Stimulated activated CD4-positive, alpha-beta T cell treated with anti-CD3 and anti-CD28 coated beads, Interleukin-12 subunit alpha, Interleukin-12 subunit beta, amount 100 ng/mL, for 48 hours (primary cell): ENCODE measurements around the gene MAGEA11.
"Not testable (repeated sequence)": the region's sequence is repeated elsewhere in the genome, so short reads cannot be mapped to it uniquely, and the experiment has no call there.

Source experiments
- DNase-seq, 3 donors: peaks; one replicate each; pipeline ENCODE4 v3.0.0-alpha.2; 2020; ENCODE audit warnings: low read depth in 2 of 3, low spot score in 1 of 3

MAGEA11 gene

GRCh38 chrX:149711545-149712236, at the start of gene MAGEA11:
MAGEA11 (plus strand) TSS chrX:149712060; CDS start chrX:149713160, 1,100 bp downstream.
- no peak for DNase-seq

DNA sequence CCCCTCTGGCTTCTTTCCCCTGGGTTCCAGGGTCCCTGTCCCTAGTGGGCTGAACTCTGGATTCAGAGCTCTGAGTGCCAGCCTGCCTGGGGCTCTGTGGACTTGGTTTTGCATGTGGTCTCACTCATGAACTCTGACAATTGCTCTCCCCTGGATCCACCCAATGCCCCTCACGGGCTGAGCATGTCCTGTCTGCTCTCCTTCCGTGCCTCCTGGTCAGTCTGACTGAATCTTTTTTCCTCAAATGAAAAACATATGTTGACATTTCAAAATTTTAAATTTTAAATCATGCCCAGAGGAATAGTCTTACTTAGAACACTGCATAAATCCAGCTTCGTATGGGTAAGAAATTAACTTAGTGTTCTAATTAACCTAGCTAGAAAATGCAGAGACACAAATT, 36.8 kb upstream of the MAGEA11 start:
- not testable (repeated sequence) for DNase-seq

- not testable (repeated sequence) for DNase-seq
These were observed 36.3 kb upstream of the MAGEA11 start for GRCh38 chrX:149675554-149675953.

DNA sequence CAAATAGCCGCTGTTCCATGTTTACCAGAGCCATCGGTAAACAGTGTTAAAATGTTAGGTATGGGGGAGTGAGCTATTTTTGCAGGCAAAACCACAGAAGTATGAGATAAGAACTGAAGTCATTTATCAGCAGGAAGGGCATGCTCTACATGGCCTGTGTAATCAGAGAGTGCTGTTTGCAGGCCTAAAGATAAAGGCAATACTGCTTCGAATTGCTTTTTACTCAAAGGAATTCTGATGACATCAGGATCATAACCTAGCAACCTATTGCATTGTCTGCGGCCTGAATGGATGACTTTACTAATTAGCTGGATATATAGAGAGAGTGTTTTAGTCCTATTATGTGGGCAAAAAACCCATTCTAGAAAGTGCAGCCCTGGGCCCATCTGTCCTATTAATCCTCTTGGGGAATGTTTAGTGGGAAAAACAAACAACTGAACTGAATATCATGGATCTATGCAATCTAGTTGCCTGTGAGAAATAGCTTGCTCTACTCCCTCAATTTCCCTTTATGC, 32.6 kb upstream of the MAGEA11 start:
- not testable (repeated sequence) for DNase-seq

- no peak for DNase-seq
These were observed 30.7 kb upstream of the MAGEA11 start for GRCh38 chrX:149681182-149681581.

GRCh38 chrX:149682031-149682430, 29.8 kb upstream of the MAGEA11 start:
- DNase-seq: no peak

DNA sequence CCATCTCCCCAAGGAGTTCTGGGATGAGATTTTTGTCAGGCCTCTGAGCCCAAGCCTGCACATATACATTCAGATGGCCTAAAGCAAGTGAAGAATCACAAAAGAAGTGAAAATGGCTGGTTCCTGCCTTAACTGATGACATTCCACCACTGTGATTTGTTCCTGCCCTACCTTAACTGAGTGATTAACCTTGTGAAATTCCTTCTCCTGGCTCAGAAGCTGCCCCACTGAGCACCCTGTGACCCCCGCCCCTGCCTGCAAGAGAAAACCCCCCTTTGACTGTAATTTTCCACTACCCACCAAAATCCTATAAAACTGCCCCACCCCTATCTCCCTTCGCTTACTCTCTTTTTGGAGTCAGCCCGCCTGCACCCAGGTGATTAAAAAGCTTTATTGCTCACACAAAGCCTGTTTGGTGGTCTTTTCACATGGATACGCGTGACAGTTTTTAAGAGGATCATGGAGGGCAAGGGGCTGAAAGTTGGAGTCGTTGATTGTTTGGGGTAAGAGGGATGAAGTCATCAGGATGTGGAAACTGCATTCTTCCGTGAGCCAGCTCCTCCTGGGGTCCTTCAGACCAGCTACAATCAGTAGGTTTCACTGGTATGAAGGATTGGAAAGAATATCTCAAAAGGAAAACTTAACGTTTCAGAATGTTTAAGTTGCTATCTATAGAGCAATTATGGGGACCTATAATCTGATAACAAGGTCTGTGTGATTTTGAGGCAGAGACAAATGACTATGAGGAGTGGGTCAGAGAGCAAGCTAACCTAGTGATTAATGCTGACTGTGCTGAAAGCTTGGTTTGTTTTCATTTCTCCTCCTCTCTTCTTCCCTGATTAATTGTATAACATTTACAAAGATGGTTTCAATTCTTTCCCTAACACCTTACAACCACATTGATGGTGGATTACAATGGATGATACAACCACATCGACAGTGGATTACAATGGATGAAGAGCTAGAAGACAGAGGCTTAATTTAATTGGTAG, 28.6 kb upstream of the MAGEA11 start:
- no peak for DNase-seq

GRCh38 chrX:149683966-149684730, 27.7 kb upstream of the MAGEA11 start:
- DNase-seq: no peak

- DNase-seq: no peak
These were observed 23.9 kb upstream of the MAGEA11 start for GRCh38 chrX:149687991-149688390.

DNA sequence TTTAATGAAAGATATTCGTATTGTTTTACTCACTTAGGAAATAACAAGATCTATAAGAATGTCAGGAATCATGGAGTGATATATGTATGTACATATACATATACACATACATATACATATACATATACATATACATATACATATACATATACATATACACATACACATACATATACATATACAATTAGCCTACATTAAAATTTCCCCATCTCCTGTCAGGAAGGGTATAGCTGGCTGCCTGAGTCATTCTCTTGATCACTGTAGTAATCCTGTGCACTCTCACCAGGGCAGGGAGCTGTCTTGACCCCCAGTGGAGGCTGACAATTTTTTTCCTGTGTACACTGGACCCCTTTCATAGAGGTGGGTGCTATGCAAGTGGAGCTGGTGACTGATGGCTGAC, 23.3 kb upstream of the MAGEA11 start:
- no peak for DNase-seq

DNA sequence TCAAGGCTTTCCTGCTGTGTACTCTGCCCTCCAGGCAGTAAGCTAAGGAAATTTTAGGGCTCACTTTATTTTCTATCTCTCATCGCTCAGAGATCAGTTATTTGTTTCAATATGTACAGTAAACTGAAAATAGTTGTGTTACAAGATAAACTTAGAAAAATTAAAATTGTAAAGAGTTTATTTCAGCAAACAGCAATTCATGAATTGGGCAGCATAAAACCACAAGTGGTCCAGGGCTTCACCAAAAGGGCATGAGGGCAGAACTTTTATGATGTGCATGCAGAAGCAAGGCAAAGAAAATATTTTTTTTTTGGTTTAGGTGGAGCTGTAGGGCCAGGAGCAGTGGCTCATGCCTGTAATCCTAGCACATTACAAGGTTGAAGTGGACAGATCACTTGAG, 20.1 kb upstream of the MAGEA11 start:
- no peak for DNase-seq

DNA sequence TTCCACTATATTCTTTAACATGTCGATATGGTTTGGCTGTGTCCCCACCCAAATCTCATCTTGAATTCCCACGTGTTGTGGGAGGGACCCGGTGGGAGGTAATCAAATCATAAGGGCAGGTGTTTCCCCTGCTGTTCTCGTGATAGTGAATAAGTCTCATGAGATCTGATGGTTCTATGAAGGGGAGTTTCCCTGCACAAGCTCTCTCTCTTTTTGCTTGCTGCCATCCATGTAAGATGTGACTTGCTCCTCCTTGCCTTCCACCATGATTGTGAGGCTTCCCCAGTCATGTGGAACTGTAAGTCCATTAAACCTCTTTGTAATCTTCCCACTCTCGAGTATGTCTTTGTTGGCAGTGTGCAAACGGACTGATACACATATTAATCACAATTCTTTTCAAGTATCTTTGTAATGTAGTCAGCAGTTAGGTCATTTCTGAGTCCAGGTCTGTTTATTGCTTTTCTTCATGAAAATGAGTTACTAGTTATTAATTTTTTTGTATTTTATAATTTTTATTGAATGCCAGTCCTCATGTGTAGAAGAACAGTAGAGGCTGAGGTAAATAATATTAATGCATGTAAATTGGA, 19.1 kb upstream of the MAGEA11 start:
- not testable (repeated sequence) for DNase-seq

DNA sequence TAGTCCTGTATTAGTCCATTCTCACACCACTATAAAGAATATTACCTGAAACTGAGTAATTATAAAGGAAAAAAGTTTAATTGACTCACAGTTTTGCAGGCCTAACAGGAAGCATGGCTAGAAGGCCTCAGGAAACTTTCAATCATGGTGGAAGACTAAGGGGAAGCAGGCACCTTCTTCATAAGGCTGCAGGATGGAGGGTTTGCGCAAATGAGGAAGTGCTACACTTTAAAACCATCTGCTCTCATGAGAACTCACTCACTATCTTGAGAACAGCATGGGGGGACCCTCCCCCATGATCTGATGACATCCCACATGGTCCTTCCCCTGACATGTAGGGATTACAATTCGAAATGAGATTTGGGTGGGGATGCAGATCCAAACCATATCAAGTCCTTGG, 12.1 kb upstream of the MAGEA11 start:
- no peak for DNase-seq

- no peak for DNase-seq
These were observed 7.2 kb upstream of the MAGEA11 start for GRCh38 chrX:149704664-149705063.

DNA sequence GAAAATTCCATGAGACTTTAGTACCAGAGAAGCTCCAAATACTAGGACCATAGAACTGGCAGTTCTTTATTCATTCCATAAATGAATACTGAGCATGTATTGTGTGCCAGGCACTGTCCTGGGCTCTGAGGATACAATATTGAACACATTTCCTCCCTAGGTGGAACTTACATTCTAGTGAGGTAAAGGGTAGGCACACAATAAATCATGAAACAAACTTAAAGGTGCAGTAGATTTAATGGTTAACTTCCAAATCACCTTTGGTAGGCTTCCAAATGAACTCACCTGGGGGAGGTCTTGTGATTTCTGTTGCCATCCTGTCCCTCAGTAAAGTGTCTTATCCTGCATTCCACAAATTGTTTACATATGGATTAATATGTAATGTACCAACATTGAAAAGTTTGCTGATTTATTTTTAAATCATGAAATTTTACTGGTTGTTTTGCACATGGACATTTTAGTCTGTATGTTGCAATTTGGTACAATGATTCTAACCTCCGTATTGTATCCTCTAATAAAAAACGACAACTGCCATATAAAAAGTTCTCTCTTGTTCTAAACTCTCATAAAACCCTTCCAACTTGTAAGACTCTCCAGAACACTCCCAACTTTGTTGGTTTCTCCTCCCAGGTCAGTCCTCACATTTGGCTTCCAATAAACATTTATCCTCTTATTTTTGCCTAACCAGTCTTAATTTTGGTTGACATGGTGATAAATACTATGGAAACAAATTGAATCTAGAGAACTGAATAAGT, 4.5 kb upstream of the MAGEA11 start:
- DNase-seq: no peak

DNA sequence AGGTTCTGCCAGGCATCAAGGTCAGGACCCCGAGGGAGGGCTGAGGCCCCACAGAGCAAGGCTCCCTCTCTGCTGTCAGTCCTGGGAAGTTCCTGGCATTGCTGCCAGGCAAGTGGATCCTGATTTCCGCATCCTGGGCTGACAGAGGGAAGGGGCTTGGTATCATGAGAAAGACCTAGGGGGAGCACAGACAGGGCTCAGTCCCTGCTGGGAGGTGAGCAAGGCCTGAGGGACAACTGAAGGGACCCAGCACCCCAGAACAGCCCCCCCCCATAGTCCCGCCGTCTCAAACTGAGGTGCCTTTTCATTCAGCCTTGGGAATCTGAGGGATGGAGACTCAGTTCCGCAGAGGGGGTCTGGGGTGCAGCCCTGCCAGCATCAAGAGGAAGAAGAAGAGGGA, 971 bp downstream of the MAGEA11 start:
- DNase-seq: no peak

- DNase-seq: no peak
These were observed 1.6 kb downstream of the MAGEA11 start for GRCh38 chrX:149713279-149714050.

- DNase-seq: no peak
These were observed 3.6 kb downstream of the MAGEA11 start for GRCh38 chrX:149715468-149715867.

DNA sequence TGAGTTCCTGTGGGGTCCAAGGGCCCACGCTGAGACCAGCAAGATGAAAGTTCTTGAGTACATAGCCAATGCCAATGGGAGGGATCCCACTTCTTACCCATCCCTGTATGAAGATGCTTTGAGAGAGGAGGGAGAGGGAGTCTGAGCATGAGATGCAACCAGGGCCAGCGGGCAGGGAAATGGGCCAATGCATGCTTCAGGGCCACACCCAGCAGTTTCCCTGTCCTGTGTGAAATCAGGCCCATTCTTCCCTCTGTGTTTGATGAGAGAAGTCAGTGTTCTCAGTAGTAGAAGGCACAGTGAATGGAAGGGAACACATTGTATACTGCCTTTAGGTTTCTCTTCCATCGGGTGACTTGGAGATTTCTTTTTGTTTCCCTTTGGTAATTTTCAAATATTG, 4.8 kb downstream of the MAGEA11 start:
- DNase-seq: no peak
